GM18909 (cell line): Measurements from ENCODE around the gene MTA1.

Experiments
- ATAC-seq: cut with Tn5 transposase; IDR thresholded peaks from one replicate; pipeline ENCODE4 v1.9.1; 2021; ENCODE audit warnings: mild to moderate bottlenecking; ENCODE audit not compliant: unreplicated experiment, poor library complexity

Gene MTA1

DNA sequence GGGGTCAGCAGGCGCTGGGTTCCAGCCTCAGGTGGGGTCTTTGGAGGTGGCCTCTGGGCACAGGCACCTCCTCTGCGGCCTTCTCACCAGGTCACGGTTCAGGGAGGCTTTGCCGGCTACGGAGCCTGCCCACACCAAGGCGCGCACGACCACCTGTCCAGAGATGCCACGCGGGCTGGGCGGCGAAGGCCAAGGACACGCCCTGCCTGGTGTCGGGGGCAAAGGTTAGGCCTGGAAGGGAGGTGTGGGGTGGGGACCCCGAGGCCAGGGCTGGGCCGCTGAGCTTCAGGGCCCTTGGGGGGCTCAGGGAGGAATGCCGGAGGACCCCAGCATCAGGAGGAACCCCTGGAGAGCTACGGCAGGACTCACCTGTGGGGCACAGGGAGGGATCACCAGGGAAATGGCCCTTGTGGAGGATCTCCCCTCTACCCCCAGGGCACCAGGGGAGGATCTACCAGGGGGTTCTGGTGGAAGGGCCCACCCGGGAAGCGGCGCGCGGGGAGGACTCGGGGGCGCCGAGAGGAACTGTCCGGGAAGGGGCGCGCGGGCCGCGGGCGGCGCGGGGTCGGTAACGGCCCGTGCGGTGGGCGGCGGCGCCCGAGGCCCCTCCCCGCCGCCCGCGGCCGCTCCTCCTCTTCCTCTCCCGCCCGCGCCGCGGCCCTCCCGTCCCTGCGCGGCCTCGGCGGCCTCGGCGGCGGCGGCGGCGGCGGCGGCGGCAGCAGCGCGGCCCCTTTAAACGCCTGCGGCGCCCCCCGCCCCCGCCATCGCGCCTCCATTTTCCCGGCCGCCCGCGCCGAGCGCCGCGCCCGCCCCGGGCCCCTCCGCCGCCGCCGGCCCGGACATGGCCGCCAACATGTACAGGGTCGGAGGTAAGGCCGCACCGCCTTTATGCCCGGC lies at the start of gene MTA1:
Gene MTA1 (plus strand): TSS at position 633 of the 897 bp plus-strand sequence. CDS start 209 bp downstream, at position 842.
- ATAC-seq: no peak

DNA sequence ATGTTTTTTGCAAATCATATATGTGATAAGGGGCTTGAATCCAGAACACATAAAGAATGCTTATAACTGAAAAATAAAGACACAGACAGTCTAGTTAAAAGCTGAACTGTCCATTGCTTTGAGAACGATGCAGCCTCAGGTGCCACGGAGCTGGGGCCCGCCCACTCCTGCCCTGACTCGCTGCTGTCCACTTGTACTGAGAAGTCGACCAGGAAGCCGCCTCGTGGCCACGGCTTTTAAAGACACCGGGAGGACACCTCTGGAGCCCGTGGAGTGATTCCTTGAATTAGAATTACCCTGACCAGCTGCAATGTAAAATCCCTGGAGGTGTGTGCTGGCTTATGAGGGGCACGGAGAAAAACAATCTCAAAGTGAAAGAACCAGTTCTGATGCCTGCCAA lies 45.2 kb upstream of the MTA1 start:
- no peak for ATAC-seq

GRCh38 chr14:105375635-105376057 lies 44.0 kb upstream of the MTA1 start:
- ATAC-seq: no peak

- no peak for ATAC-seq
Observed at GRCh38 chr14:105376521-105377440, 42.8 kb upstream of the MTA1 start.

- no peak for ATAC-seq
Observed at GRCh38 chr14:105377555-105378182, 42.0 kb upstream of the MTA1 start.

DNA sequence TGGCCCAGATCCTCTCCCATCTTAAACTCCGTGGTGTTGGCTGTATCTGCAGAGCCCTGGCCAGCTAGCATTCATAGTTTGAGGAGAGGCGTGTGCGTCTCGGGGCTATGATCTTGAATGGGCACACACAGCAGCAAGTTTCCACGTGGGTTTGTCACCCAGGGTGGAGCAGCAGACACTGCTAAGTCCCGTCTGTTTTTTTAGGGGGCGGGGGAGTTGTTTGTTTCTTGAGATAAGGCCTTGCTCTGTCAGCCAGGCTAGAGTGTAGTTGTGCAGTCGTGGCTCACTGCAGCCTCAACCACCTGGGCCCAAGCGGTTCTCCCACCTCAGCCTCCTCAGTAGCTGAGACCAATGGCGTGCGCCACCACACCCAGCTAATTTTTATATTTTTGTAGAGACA lies 41.4 kb upstream of the MTA1 start:
- no peak for ATAC-seq

- no peak for ATAC-seq
Observed at GRCh38 chr14:105378873-105379685, 40.5 kb upstream of the MTA1 start.

- ATAC-seq: no peak
Observed at GRCh38 chr14:105379946-105380345, 39.7 kb upstream of the MTA1 start.

DNA sequence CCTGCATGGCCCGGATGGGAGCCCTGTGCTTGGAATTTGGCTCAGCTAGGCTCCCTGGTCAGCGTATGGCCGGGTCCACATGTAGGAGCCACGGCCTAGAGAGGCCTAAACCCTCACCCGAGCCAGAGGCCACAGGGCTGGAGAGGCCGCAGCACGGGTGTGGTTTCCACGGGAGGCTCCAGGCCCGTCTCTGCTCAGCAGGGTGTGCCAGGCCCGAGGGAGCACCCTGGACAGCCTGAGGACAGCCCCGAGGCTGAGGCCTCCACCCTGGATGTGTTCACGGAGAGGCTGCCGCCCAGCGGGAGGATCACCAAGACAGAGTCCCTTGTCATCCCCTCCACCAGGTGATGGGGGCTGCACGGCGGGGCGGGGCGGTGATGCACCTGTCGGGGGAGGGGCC lies 38.9 kb upstream of the MTA1 start:
- no peak for ATAC-seq

GRCh38 chr14:105381446-105382342 lies 37.9 kb upstream of the MTA1 start:
- no peak for ATAC-seq

DNA sequence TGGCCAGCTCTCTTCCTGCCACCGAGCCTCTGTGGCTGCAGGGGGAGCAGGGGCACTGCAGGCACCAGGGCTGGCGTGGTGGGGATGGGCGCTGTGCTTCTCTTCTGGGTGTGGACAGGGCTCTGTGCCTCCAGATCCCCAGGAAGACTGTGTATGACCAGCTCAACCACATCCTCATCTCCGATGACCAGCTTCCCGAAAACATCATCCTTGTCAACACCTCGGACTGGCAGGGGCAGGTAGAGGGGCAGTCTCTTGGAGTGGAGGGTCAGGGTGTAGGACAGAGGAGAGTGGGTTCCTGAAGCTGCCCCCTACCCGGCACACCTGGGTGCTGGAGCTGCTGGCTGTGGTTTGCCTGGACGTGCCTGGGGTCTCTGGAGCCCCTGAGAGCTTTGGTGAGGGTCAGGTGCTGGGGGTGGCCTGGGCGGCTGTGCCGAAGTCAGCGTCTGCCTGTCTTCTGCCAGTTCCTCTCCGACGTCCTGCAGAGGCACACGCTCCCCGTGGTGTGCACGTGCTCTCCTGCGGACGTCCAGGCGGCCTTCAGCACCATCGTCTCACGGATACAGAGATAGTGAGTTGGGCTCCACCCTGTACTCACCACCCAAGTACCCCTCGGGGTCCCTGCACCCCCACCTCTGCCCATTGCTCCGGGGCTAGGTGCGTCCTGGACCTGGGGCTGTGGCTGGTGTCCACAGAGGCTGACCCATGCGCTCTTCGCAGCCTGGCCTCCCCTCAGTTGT lies 37.1 kb upstream of the MTA1 start:
- no peak for ATAC-seq

GRCh38 chr14:105383083-105383730 lies 36.4 kb upstream of the MTA1 start:
- ATAC-seq: no peak

DNA sequence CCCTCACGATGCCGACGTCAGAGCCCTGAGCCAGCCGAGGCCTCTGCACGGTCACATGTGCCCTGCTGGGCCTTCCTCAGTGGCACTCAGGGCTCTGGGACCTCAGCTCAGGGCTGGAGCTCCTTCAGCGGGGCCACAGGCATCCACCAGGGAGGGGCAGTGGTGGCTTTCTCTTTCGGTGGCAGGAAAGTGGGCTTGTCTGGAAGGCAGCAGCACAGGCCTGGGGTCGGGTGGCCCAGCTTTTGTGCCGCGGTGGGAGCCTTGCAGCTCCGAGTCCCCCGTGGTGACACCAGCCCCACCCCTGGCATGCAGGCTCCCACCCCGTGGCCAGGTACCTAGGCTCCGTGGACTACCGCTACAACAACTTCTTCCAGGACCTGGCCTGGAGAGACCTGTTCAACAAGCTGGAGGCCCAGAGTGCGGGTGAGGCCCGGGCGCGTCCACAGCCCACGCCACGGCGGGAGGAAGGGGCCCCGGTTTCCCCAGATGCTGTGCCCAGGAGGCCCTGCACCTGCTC lies 35.5 kb upstream of the MTA1 start:
- ATAC-seq: no peak

- ATAC-seq: no peak
Observed at GRCh38 chr14:105384605-105385321, 34.9 kb upstream of the MTA1 start.

DNA sequence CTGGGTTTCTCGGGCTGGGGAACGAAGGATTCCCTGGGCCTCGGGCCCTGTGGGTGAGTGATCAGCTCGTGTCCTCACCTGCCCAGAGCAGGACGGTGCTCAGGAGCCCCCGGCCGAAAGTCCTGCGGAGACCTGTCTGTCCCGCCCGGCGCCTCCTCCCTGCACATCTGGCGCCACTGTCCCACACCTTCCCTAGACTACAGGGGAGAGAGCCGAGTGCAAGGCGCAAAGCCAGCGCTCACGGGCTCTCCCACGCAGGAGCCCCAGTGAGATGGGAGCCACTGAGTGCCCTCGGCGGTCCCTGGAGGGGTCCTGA lies 34.3 kb upstream of the MTA1 start:
- ATAC-seq: no peak

DNA sequence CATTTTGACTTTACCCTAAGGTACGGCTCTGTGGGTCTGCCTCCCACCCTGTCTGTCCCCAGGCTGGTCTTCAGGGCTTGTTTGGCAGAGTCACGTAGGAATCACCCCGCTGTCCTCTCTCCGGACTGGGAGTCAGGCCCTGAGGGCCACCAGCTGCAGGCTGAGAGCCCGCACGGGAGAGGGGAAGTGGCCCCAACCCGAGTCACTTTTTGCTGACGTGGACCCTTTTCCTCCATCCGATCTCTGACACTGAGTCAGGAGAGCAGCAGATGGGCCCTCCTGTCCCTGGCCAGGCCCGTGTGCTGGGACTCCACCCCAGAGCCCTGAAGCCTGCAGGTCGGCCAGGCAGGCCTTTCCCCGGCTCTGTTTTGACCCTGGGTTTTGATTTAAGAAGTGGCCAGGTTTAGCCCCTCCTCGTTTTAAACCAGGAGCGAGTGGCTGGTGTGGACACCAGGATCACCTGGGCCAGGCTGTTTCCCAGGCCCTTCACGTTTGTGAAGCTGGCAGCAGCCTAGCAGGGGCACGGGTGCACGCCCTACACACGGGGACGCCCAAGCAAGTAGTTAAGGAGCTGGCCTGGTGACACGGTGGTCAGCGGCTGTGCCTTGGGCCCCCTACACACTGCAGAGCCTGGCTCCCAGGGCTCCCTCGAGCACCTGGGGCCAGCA lies 33.8 kb upstream of the MTA1 start:
- ATAC-seq: no peak
